Measurements from ENCODE around the gene C22orf15.
"Not testable (repeated sequence)": the region's sequence is repeated elsewhere in the genome, so short reads cannot be mapped to it uniquely, and the experiment has no call there.

C22orf15 gene, protein sequence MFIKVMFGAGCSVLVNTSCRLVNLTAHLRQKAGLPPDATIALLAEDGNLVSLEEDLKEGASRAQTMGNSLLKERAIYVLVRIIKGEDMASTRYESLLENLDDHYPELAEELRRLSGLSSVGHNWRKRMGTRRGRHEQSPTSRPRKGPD

DNA sequence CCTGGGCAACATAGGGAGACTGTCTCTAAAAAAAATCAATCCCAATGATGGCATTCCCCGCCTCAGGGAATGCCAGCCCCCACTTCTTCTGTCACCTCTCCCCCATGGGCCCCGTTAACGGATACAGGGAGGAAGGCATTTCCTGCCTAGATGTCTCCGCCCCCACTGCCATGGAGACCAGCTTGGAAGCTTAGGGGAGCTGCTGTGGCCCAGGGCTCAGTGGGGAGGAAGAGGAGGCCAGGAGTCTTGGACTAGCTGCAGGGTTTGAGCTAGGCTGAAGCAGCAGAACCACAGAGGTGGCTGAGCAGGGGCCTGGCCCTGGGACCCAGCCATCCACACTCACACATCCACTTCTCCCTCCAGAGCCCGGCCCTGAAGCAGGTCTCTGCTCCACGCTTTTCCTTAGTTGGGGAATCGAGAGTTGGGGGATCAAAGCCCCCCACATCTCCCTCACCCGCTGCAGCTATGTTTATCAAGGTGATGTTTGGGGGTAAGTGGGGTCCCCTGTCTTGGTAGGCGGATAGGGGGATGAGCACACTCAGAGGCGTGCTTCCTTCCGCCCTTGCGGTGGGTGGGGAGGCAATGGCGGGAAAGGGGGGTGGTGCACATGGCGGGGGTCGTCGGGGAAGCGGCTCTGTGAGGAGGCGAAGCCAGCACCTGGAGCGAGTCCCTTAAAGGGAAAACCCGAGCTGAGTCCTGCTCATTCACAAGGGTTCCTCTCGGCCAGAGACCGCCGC lies at the start of gene C22orf15:
Gene C22orf15 (plus strand): TSS at position 149 of the 737 bp plus-strand sequence. CDS start 317 bp downstream, at position 466.
- DNase-seq: peak; percentile 26

- DNase-seq: no peak
These were observed 48.8 kb upstream of the C22orf15 start for GRCh38 chr22:23713696-23714595.

- no peak for DNase-seq
These were observed 47.9 kb upstream of the C22orf15 start for GRCh38 chr22:23714596-23715578.

DNA sequence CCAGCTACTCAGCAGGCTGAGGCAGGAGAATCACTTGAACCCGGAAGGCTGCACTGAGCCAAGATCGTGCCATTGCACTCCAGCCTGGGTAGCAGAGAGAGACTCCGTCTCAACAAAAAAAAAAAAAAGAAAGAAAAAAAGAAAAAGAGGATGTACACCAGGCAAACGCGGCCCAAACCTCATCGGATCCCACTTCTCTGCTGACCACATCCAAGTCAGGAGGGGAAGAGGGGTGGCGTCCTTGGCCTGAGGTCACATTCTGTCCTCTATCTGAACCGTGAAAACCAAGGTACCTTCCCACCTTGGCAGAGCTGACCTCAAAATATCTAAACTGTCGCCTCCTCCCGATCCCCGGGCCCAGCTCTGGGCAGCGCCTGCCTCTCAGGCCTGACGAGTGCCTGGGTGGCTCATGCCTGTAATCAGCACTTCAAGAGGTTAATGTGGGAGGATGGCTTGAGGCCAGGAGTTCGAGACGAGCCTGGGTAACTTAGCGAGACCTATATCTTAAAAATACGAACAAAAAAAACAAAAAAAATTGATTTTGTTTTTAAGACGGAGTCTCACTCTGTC lies 46.9 kb upstream of the C22orf15 start:
- DNase-seq: no peak

DNA sequence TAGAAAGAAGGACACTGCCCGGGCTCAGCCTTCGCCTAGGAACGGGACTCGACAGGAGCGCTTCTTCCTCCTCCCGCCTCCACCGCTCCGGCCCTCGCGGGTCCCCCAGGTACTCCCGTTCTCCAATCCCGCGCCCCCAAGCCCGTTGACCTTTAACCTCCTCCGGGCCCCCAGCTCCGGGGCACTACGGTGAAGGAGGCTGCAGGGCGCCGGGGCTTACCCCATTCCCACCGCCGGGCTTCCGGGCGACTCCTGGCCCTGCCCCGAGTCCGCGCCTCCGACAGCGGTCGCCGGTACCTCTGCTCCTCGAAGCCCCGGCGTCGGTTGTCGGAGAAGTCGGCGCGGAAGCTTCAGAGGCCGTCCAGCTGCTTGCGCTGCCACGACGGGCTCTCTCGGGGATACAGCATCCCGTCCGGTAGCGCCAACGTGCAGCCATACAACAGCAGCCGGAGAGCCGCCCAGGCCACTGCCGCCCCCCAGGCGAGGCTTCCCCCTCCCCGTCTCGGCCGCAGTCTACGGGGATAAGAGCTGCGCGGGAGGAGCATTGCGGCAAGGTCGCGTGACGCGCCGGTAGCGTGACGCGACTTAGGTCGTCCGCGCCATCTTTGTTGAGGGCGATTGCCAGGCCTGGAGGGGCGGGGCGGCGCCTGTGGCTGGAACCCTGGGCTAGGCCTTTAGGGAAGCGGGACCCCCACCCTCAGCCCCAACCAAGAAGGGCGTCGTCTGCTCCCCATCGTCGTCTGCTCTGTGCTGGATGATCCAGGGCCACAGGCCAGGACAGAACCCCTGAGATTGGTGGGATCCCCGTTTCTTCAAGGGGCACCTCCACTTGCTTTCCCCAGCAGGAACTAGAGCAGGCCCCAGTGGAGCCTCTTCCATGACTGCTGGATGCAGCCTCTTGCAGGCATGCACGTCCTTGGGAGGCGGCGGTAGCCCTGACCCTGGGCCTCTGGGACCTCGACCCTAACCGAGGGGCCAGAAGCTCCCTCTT lies 45.7 kb upstream of the C22orf15 start:
- DNase-seq: peak; percentile 90

GRCh38 chr22:23718371-23719165 lies 44.2 kb upstream of the C22orf15 start:
- no peak for DNase-seq

- DNase-seq: no peak
These were observed 41.9 kb upstream of the C22orf15 start for GRCh38 chr22:23720855-23721254.

DNA sequence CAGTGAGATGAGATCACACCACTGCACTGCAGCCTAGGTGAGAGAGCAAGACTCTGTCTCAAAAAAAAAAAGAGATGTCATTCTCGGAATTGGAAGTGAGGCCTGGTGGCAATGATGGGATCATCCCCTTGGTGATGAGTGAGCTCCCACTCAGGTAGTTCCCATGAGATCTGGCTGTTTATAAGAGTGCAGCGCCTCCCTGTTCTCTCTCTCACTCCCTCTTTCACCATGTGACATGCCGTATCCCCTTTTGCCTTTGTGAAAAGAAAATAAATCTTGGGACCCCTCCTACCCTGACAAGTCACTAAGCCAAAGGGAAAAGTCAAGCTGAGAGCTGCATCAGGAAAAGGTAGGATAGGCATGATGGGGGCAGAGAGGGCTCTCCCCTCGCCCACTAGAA lies 40.6 kb upstream of the C22orf15 start:
- DNase-seq: no peak

GRCh38 chr22:23722724-23723123 lies 40.1 kb upstream of the C22orf15 start:
- DNase-seq: no peak

- not testable (repeated sequence) for DNase-seq
These were observed 34.7 kb upstream of the C22orf15 start for GRCh38 chr22:23728108-23728507.

DNA sequence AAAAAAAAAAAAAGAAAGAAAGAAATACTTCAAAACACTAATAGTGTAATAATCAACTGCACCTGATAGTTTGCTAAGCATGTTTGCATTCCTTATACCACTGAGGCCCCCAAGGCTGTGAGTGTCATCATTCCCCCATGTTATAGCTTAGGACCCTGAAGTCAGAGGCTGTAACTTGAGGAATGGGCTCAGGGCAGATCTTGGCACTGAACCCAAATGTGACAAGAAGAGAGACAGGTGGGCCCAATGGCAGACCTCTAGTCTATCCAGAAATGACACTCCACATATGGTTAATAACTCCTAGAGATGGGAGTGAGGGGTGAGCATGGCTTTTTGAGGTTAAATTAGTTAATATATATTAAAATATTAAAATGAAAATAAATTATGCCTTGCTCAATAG lies 25.1 kb upstream of the C22orf15 start:
- DNase-seq: no peak

- DNase-seq: no peak
These were observed 20.1 kb upstream of the C22orf15 start for GRCh38 chr22:23742505-23743264.

- no peak for DNase-seq
These were observed 19.5 kb upstream of the C22orf15 start for GRCh38 chr22:23743303-23743705.

- DNase-seq: no peak
These were observed 18.8 kb upstream of the C22orf15 start for GRCh38 chr22:23744001-23744400.

- no peak for DNase-seq
These were observed 18.3 kb upstream of the C22orf15 start for GRCh38 chr22:23744485-23744884.

DNA sequence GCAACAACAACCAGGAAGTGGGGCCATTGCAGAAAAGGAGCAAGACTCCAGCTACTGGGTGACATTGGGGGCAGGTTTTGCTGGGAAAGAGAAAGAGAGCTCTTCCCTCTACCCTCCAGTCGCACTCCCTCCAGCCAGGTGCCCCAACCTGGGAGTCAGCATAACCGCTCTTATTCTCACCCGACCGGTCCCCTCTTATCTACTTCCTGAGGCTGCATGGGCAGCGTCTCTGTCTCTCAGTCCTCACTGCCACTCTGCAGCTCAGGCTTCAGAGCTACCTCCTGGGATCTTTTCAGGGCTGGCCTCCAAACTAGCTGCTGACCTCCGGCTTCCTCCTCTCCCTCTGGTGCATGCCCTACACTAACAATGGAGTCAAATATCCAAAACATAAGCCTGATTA lies 17.0 kb upstream of the C22orf15 start:
- DNase-seq: no peak

- no peak for DNase-seq
These were observed 12.9 kb upstream of the C22orf15 start for GRCh38 chr22:23749841-23750301.

GRCh38 chr22:23750367-23750713 lies 12.4 kb upstream of the C22orf15 start:
- no peak for DNase-seq

Data from activated CD4-positive, alpha-beta T cell treated with anti-CD3 and anti-CD28 coated beads, Interleukin-10, Interleukin-2, amounts not matched to agents 100 ng/mL and 50 ng/mL, durations not matched to agents 16 hours and 8 hours (primary cell).